ENCODE data around the gene YWHAG.

Gene YWHAG

DNA sequence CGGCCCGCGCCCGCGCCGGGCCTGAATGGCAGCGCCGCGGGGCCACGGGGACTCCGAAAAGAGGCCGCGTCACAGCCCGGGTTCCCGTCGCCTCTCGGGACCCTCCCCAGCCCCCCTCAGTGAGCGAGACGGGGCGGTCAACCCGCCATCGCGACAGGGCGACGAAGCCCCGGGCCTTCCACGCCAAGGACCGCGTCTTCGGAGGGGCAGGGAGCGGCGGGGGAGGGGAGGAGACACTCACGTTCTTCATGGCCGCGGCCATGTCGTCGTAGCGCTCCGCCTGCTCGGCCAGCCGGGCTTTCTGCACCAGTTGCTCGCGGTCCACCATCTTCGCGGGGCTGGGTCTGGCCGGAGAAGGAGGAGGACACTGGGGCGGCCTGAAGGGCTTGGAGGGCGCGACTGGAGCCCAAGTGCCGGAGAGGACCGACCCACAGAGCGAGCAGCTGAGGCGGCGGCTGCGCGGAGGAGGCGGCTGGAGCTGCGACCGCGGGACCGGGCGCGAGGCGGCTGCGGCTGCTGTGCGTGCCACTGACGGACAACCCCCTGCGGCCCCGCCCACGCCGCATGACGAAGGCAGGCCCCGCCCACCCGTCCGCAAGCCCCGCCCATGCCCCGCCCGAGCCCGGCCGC is at the start of gene YWHAG:
Gene YWHAG, minus strand, starts transcription at position 511 of the 630 bp plus-strand sequence. Its CDS starts 183 bp downstream, at position 328.
- H3K9me2 ChIP-seq (replicated peaks; ENCODE audit: control insufficient read depth, low read length), result no peaks in the 10 kb centered on the region
- H3F3A ChIP-seq (ENCODE audit: control insufficient read depth, insufficient read depth), result no peaks in the 10 kb centered on the region
- peaks cover 32% of the 10 kb centered on the region for H4K20me1 ChIP-seq (ENCODE audit: control insufficient read depth, insufficient read depth, low read depth, low read length)
- peak within 1 kb of the TSS; percentile 69 for H3K27ac ChIP-seq (ENCODE audit: low read depth, low read length)
- H3K27me3 ChIP-seq (ENCODE audit: control insufficient read depth, low read length), result no peaks in the 10 kb centered on the region
- peaks cover 49% of the 10 kb centered on the region for H3K36me3 ChIP-seq (ENCODE audit: control insufficient read depth, low read length)
- peaks cover 52% of the 10 kb centered on the region for H3K79me2 ChIP-seq (ENCODE audit: control insufficient read depth, low read length)
- H3K4me3 ChIP-seq (ENCODE audit: low read length), result peak within 1 kb of the TSS; percentile 80
- H3K4me1 ChIP-seq (ENCODE audit: control insufficient read depth, low read length), result peaks cover 37% of the 10 kb centered on the region
- peak within 1 kb of the TSS; percentile 96 for H3K4me2 ChIP-seq (ENCODE audit: low read length)
- no peak for TF ChIP-seq EZH2phosphoT487 (IDR thresholded peaks at IDR 0.05; ENCODE audit: borderline replicate concordance, low read length)
- TF ChIP-seq, protein P1, sequence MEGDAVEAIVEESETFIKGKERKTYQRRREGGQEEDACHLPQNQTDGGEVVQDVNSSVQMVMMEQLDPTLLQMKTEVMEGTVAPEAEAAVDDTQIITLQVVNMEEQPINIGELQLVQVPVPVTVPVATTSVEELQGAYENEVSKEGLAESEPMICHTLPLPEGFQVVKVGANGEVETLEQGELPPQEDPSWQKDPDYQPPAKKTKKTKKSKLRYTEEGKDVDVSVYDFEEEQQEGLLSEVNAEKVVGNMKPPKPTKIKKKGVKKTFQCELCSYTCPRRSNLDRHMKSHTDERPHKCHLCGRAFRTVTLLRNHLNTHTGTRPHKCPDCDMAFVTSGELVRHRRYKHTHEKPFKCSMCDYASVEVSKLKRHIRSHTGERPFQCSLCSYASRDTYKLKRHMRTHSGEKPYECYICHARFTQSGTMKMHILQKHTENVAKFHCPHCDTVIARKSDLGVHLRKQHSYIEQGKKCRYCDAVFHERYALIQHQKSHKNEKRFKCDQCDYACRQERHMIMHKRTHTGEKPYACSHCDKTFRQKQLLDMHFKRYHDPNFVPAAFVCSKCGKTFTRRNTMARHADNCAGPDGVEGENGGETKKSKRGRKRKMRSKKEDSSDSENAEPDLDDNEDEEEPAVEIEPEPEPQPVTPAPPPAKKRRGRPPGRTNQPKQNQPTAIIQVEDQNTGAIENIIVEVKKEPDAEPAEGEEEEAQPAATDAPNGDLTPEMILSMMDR (IDR thresholded peaks at IDR 0.05; ENCODE audit: low read depth, low read length, poor library complexity, severe bottlenecking), result no peak
- H3K9me3 ChIP-seq (ENCODE audit: control insufficient read depth, insufficient read depth, low read length), result no peaks in the 10 kb centered on the region

DNA sequence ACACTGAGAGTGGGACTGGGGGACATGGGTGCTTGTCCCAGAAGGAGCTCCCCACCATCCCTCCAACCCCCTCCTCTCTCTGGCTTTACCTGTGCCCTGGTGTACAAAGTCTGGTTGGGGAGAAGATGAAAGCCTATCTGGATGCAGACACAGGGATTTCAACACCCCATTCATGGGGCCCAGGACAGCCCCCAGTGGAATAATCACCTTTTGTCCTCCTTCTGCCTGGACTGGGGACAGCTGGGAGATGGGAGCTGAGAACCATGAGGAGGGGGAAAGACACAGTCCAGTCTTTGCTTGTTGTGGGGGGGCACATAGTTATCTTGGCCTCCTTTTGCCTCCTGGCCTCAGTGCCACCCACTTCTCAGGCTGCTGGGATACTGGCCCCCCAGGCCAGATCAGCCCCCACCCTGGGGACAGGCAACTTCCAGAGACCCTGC is 49.4 kb upstream of the YWHAG start:
- H4K20me1 ChIP-seq (ENCODE audit: control insufficient read depth, insufficient read depth, low read depth, low read length), result no peaks in the 10 kb centered on the region
- H3K4me1 ChIP-seq (ENCODE audit: control insufficient read depth, low read length), result peaks cover 8% of the 10 kb centered on the region
- H3K9me2 ChIP-seq (replicated peaks; ENCODE audit: control insufficient read depth, low read length), result no peaks in the 10 kb centered on the region
- TF ChIP-seq, protein P1 (IDR thresholded peaks at IDR 0.05; ENCODE audit: low read depth, low read length, poor library complexity, severe bottlenecking), result no peak
- TF ChIP-seq EZH2phosphoT487 (IDR thresholded peaks at IDR 0.05; ENCODE audit: borderline replicate concordance, low read length), result no peak
- no peak overlapping the region for H3K4me2 ChIP-seq (ENCODE audit: low read length)
- H3K79me2 ChIP-seq (ENCODE audit: control insufficient read depth, low read length), result no peaks in the 10 kb centered on the region
- no peak overlapping the region for H3K4me3 ChIP-seq (ENCODE audit: low read length)
- H3K27me3 ChIP-seq (ENCODE audit: control insufficient read depth, low read length), result peaks cover 31% of the 10 kb centered on the region
- H3K36me3 ChIP-seq (ENCODE audit: control insufficient read depth, low read length), result no peaks in the 10 kb centered on the region
- no peaks in the 10 kb centered on the region for H3K9me3 ChIP-seq (ENCODE audit: control insufficient read depth, insufficient read depth, low read length)
- H3F3A ChIP-seq (ENCODE audit: control insufficient read depth, insufficient read depth), result no peaks in the 10 kb centered on the region
- H3K27ac ChIP-seq (ENCODE audit: low read depth, low read length), result no peak overlapping the region

DNA sequence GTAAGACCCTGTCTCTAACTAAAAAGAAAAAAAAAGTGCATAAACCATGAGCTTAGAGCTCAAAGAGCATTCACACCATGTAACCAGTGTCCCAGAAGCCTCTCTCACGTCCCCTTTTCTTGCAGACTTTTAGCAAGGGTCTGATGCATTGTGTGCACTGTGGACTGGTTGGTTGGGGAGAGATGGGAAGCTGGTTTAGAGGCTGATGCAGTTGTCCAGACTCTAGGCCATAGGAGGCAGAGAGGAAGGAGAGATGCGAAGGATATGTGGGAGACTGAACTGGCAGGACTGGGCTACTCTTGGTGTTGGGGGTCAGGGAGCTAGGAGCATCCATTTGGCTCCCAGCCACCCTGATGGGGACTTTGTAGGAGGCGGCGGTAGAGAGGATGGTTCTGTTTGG is 48.9 kb upstream of the YWHAG start:
- no peaks in the 10 kb centered on the region for H3K36me3 ChIP-seq (ENCODE audit: control insufficient read depth, low read length)
- H3K4me1 ChIP-seq (ENCODE audit: control insufficient read depth, low read length), result peaks cover 8% of the 10 kb centered on the region
- no peaks in the 10 kb centered on the region for H4K20me1 ChIP-seq (ENCODE audit: control insufficient read depth, insufficient read depth, low read depth, low read length)
- H3K27ac ChIP-seq (ENCODE audit: low read depth, low read length), result no peak overlapping the region
- no peak overlapping the region for H3K4me2 ChIP-seq (ENCODE audit: low read length)
- no peak overlapping the region for H3K4me3 ChIP-seq (ENCODE audit: low read length)
- H3K27me3 ChIP-seq (ENCODE audit: control insufficient read depth, low read length), result peaks cover 31% of the 10 kb centered on the region
- no peaks in the 10 kb centered on the region for H3K79me2 ChIP-seq (ENCODE audit: control insufficient read depth, low read length)
- H3F3A ChIP-seq (ENCODE audit: control insufficient read depth, insufficient read depth), result no peaks in the 10 kb centered on the region
- no peaks in the 10 kb centered on the region for H3K9me3 ChIP-seq (ENCODE audit: control insufficient read depth, insufficient read depth, low read length)
- no peaks in the 10 kb centered on the region for H3K9me2 ChIP-seq (replicated peaks; ENCODE audit: control insufficient read depth, low read length)
- TF ChIP-seq EZH2phosphoT487 (IDR thresholded peaks at IDR 0.05; ENCODE audit: borderline replicate concordance, low read length), result no peak
- TF ChIP-seq, protein P1 (IDR thresholded peaks at IDR 0.05; ENCODE audit: low read depth, low read length, poor library complexity, severe bottlenecking), result no peak

Data from DOHH2 (cell line).